Measurements from ENCODE around the gene EID3.

The EID3 gene

DNA sequence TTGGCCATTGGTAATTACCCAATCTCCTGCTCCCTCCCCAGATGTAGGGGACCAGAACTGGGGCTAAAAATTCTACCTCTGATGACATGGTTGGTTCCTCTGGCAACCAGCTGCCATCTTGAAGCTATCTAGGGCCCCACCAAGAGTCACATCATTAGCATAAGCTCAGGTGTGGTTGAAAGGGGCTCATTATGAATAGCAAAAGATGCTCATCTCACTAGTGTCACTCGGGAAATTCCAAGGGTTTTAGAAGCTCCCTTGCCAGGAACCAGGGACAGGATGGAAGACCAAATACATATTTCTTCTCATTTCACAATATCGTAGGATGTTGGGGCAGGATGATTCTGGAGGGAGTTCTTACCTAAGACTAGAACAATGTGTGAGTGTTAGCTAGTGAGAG is 38.6 kb downstream of the EID3 start:
- no peak for DNase-seq

DNA sequence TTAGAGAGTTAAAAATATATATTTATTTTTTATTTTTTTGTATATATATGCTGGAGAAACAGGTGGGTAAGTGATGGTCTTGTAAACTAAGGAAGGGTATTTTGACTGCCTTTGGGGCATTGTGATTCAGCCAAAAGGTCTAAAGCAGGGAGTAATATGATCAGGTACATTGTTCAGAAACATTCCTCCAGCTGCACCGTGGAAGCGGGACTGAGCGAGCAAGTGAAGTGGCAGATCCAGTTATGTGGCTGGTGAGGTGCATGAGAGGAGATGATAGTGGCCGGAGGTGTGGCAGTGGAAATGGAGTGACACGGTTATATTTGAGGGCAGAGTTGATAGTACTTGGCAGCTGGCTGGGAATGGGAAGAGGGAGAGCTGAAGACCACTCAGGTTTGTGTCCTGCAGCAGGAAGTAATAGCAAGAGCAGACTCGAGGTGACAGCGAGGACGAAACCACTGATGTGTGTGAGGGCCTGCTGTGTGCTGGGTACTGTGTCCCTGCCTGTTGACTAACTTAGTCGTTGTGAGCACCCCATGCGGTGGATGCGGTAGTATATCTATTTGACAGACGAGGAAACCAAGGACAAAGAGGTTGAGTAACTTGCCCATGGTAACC is 39.2 kb downstream of the EID3 start:
- no peak for DNase-seq

DNA sequence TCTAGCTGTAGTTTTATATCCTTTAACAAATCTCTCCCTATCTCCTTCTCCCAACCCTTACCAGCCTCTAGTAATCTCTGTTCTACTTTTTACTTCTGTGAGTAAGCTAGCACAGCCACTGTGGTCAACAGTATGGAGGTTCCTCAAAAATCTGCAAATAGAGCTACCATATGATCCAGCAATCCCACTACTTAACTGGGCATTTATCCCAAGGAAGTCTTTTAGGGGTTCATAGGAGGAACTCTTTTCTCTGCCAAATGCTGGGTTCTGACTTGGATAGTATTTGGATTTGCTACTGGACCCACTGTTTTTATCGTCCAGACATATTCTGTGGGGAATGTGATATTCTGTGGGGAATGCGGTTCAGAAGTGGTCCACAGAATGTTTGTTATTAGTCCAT is 41.1 kb downstream of the EID3 start:
- DNase-seq = no peak

DNA sequence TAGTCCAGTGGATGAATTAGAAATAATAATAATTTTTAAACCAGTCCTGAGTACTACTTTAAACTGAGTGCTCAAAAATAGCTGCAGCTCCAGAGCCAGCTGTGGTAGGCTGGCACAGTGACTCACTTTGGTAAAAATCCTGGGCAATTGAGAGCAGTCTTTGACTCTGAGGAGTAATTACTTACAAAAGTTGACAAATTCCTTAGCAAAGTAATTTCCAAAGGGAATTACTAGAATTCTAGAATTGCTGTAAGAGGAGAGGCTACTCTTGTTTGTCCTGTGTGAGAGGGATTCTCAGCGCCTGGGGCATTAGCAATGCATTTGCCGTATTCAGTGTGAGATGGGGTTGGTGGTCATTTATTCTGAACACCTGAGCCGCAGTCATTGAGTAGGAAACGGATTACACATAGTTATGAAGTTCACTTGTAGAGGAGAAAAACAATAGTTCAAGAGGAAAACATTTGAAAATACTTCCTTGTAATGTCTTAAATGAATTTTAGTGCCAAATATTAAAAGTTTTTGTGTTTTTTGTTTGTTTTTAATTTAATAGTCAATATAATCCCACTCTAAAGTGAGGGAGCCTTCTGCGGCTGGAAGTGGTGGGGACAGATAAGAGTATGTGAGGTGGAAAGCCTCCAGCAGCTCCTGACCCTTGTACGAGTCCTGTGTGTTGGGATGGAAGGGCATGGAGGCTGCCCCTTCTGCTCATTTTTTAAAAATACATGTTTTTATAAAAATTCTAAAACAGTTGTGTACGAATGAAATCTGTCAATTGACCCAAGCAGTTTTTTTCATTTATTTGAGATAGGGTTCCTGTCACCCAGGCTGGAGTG is 41.9 kb downstream of the EID3 start:
- no peak for DNase-seq

DNA sequence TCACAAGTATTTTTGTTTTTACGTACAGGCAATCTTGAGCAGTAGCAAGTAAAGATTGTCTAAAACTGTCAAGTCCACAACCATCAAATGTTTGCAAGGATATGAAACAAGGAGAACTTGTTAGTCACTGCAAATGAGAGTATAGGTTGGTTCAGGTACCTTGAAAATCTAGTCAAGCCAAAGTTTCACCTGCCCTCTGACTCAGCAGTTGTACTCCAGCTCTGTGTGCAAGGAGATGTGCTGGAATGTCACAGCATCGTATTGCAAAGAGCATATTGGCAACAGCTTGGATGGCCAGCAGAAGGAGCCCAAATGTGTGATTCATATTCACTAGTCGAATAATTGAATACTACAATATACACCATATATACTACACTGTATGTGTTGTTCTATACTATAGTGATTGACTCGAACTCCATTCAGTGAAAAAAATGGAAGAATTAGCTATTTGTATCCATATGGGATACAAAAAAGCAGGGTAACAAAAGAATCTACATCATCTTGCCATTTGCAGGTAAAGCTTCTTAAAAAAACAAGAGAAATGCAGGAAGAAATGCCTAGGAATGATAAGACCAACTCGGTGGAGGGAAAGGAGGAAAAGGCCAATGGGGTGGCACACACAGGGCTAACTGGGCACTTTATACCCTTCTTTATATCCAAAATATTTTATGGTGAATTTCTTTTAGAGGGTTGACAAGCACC is 44.0 kb downstream of the EID3 start:
- DNase-seq = no peak

DNA sequence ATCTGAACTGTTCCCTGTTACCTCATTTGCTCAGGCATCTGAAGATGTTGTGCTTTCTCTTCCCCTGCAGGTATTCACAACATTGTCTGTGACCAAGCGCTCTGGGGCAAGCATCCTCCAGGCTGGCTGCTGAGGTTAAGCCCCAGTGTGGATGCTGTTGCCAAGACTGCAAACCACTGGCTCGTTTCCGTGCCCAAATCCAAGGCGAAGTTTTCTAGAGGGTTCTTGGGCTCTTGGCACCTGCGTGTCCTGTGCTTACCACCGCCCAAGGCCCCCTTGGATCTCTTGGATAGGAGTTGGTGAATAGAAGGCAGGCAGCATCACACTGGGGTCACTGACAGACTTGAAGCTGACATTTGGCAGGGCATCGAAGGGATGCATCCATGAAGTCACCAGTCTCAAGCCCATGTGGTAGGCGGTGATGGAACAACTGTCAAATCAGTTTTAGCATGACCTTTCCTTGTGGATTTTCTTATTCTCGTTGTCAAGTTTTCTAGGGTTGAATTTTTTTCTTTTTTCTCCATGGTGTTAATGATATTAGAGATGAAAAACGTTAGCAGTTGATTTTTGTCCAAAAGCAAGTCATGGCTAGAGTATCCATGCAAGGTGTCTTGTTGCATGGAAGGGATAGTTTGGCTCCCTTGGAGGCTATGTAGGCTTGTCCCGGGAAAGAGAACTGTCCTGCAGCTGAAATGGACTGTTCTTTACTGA is 44.9 kb downstream of the EID3 start:
- DNase-seq = no peak

DNA sequence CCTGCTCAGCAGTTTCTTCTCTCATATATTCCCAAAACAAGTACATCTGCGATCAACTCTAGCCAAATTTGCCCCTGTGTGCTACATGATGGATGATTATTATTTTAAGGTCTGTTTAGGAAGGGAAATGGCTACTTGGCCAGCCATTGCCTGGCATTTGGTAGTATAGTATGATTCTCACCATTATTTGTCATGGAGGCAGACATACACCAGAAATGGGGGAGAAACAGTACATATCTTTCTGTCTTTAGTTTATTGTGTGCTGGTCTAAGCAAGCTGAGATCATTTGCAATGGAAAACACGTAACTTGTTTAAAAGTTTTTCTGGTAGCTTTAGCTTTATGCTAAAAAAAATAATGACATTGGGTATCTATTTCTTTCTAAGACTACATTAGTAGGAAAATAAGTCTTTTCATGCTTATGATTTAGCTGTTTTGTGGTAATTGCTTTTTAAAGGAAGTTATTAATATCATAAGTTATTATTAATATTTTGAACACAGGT is 45.5 kb downstream of the EID3 start:
- no peak for DNase-seq

DNA sequence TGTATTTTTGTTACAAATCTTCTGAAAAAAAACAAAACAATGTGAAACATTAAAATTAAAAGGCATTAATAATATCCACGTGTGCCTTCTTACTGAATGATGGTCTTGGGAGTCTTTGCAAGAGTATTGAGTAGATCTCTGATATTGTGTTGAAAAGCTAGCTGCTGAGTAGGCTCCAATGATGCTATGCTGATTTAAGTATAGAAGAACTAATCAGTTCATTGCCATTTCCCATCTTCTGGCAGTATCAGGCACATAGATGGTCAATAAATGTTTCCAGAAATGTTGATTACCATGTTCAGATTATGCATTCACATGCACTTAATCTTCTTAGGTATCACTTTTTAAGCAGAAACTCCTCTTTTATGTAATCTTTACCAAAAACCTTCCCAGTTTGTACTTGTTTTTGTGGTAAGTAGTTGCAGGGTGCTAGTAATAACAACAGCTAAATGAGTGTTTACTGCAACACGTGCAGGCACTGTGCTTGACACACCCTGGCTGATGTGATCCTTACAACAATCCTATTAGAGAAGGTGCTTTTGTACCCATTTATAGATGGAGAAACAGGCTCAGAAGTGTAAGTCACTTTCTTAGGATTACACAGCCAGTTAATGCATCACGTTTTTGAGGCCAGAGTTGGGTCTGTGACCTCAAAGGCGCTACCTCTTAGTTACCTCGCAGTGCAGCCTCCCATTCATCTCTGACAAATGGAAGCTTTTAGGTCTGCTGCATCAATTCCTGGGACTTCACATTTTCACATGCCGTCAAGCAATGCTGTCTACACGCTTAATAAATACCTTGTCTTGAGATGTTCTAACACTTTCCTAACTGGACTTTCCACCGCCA is 46.9 kb downstream of the EID3 start:
- DNase-seq = no peak

DNA sequence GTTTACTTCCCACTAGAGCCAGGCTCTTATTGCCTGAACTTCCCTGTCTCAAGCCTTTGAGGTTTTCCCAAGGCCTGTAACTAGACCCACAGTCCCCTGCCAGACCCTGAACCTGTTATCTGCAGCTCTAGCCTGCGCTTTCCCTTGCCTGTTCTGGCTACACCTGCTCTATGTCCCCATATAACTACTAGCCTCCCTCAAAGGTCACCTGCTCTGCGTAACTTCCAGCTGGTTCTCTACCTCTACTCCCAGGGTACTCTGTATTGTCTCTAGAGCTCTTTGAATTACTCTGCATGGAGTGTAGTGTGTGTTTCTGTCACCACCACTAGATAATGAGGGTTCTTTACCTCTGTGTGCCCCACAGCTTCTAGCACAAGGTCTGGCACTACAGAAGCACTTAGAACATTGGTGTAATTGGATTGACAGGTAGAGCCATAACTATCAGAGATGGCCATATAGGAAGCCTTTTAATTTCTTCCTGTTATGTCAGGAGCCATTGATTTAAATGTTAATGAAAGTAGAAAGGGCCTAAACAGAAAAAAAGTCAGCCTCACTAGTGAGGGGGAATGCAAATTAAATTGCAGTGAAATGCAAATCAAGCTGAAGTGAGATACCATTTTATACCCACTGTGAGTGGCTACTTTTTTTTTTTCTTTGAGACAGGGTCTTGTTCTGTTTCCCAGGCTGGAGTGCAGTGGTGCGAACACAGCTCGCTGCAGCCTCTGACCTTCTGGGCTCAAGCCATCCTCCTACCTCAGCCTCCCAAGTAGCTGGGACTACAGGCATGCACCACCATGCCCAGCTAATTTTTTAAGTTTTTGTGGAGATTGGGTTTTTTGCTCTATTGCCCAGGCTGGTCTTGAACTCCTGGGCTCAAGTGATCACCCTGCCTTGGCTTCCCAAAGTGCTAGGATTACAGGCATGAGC is 47.8 kb downstream of the EID3 start:
- DNase-seq = no peak

DNA sequence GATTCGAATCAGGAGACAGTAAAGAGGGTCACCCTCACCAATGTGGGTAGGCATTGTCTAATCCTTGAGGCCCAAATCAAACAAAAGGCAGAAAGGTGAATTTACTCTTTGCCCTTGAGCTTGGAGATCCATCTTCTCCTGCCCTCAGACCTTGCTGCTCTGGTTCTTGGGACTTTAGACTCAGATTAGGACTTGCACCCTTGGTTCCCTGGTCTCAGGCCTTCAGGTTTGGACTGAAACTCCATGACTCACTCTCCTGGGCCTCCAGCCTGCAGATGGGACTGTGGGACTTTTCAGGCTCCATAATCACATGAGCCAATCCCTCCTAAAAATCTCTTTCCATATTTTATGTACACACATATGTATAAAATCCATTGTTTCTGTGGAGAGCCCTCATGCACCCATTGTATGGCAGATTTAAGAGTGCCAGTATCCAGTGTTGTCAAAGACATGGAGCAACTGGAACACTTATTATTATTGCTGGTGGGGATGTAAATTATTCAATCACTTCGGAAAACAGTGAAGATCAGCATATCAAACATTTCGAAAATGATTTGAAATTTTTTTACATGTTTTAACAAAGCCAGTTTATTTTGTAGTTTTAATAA is 48.7 kb downstream of the EID3 start:
- DNase-seq = no peak

DNA sequence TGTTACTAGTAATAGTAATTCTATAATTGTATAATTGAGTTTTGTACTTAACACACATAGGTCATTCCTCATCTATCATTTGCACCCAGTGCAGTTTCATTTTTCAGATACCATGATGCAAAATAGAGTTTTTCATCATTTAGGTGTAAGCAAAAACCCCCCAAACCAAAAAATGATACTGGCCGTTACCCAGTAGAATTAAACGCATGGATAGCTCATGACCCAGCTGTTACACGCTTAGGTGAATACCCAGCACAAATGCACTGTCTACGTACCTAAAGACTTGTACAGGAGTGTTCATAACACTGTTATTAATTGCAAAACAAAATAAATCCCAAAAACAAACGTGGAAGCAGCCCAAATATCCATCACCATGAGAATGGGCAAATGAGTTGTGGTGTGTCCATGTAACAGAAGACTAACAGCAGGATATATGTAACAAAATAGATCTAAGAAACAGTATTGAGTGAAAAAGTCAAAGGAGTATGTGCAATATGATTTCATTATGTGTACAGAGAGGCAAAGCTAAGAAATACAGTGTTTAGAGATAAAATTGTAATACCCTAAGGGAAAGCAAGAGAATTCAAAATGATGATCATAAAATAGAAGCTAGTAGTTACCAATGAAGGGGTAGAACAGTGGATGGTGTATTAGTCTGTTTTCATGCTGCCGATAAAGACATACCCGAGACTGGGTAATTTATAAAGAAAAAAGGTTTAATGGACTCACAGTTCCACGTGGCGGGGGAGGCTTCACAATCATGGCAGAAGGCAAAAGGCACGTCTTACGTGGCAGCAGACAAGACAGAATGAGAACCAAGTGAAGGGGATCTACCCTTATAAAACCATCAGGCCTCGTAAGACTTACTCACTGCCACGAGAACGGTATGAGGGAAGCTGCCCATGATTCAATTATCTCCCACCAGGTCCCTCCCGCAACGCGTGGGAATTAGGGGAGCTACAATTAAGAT is 49.8 kb downstream of the EID3 start:
- DNase-seq = no peak

DNA sequence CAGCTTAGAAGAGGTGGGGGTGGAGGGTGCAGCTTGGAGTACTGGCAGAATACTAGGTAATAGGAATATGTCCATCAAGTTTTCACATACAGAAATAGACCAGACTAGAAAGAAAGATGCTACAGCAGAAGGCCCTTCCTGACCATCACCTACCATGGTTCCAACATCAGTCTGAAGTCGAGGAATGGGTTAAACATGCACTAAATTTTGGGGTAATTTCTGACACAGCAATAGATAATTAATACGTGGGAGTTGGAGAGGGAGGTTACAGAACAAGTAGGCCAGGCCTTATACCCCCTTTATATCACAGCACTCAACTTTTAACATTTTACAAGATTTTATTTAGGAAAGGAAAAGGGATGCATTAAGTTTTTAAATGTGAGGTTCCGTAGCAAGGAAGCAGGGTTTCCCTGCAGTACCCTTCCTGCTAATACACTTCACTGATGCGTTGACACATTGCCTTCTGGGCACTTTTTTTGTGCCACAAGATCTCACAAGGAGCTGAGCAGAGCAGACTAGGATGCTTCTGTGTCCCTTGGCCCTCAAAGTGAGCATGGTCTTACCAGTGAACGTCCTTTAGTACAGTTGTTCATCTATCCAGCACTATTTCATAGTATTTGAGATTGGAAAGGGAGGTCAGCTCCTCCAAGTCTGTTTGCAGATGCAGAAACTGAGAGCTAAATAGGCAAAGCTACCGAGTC is 50.8 kb downstream of the EID3 start:
- no peak for DNase-seq
